IMR-90 (cell line): Measurements from ENCODE around the gene HNRNPH1. TPM values are rescaled to one million over a fixed set of nuclear protein-coding genes. Genes with fewer than 3 reads are reported as not detected.

Experiments used
- ATAC-seq: fragments of 200-7000 bp; cut with Tn5 transposase; 2 replicates; pipeline ENCODE4 v1.9.1; 2020; ENCODE audit warnings: low read depth, mild to moderate bottlenecking, moderate library complexity
- Bru-seq: library from RNA; stranded (reverse); fragments of 400-500 nt; gene quantifications from one replicate; lab custom pipeline; 2021; lab: Mats Ljungman, UMichigan
- BruChase-seq, 2 experiments: library from RNA; stranded (reverse); fragments of 400-500 nt; gene quantifications; one replicate each; lab custom pipeline; 2021; lab: Mats Ljungman, UMichigan
- BruUV-seq: library from RNA; stranded (reverse); fragments of 400-500 nt; replicated peaks from 2 replicates; lab custom pipeline; 2021; lab: Mats Ljungman, UMichigan
- CTCF ChIA-PET: fragments of 300-600 bp; formaldehyde crosslinking; extraction: SDS; loops from one replicate; lab custom pipeline; 2021; ENCODE audit warnings: antibody characterized with exemption; lab: Yijun Ruan, JAX
- POLR2A ChIA-PET: fragments of 300-600 bp; sonication (Branson Sonifier 250); formaldehyde crosslinking; loops from one replicate; lab custom pipeline; 2022; ENCODE audit warnings: antibody characterized with exemption; ENCODE audit not compliant: unreplicated experiment; lab: Charles Lee
- DNase-seq: peaks from one replicate; pipeline ENCODE4 v3.0.0; 2013
- H2AFZ ChIP-seq: replicated peaks from 2 replicates; pipeline ENCODE3; 2013; ENCODE audit warnings: low read length, mild to moderate bottlenecking; ENCODE audit not compliant: poor library complexity
- H2AK5ac ChIP-seq: 2 replicates; pipeline ENCODE4 v1.6.1; 2013; ENCODE audit warnings: low read depth, low read length, inconsistent platforms
- H2AK9ac ChIP-seq: replicated peaks from 2 replicates; pipeline ENCODE3; 2013; ENCODE audit warnings: mild to moderate bottlenecking, low read depth, low read length, moderate library complexity; ENCODE audit not compliant: poor library complexity
- H2BK120ac ChIP-seq: 2 replicates; pipeline ENCODE4 v1.6.1; 2013; ENCODE audit warnings: low read depth, low read length, inconsistent platforms
- H2BK15ac ChIP-seq: 3 replicates; pipeline ENCODE4 v1.6.1; 2013; ENCODE audit warnings: low read depth, low read length, inconsistent platforms
- H2BK20ac ChIP-seq: 2 replicates; pipeline ENCODE4 v1.6.1; 2013; ENCODE audit warnings: low read depth, mild to moderate bottlenecking, inconsistent platforms, low read length, moderate library complexity
- H2BK5ac ChIP-seq: 2 replicates; pipeline ENCODE4 v1.6.1; 2013; ENCODE audit warnings: mild to moderate bottlenecking, low read depth, low read length, inconsistent platforms; ENCODE audit not compliant: poor library complexity, severe bottlenecking
- H3K14ac ChIP-seq: replicated peaks from 2 replicates; pipeline ENCODE4 v1.6.1; 2013; ENCODE audit warnings: low read depth, low read length, inconsistent platforms
- H3K18ac ChIP-seq: 2 replicates; pipeline ENCODE4 v1.6.1; 2013; ENCODE audit warnings: low read depth, low read length, control low read depth
- H3K23ac ChIP-seq: 2 replicates; pipeline ENCODE4 v1.6.1; 2013; ENCODE audit warnings: low read depth, low read length, inconsistent platforms
- H3K27ac ChIP-seq: 2 replicates; pipeline ENCODE4 v1.5.1; 2013; ENCODE audit warnings: mild to moderate bottlenecking, control low read depth, low read length; ENCODE audit not compliant: insufficient read depth
- H3K27me3 ChIP-seq: 2 replicates; pipeline ENCODE4 v1.6.1; 2013; ENCODE audit warnings: low read length; ENCODE audit not compliant: control insufficient read depth, insufficient read depth
- H3K36me3 ChIP-seq: 2 replicates; pipeline ENCODE4 v1.6.1; 2013; ENCODE audit warnings: low read length, mixed read lengths; ENCODE audit not compliant: control insufficient read depth, insufficient read depth
- H3K4ac ChIP-seq: 2 replicates; pipeline ENCODE4 v1.6.1; 2013; ENCODE audit warnings: low read depth, low read length, inconsistent platforms
- H3K4me1 ChIP-seq: 2 replicates; pipeline ENCODE4 v1.6.1; 2013; ENCODE audit warnings: low read length, mixed read lengths; ENCODE audit not compliant: control insufficient read depth, insufficient read depth
- H3K4me2 ChIP-seq: 2 replicates; pipeline ENCODE4 v1.6.1; 2013; ENCODE audit warnings: low read depth, mild to moderate bottlenecking, control low read depth, low read length, moderate library complexity
- H3K4me3 ChIP-seq: 2 replicates; pipeline ENCODE4 v1.5.1; 2013; ENCODE audit warnings: low read depth, mild to moderate bottlenecking, control low read depth, low read length, moderate library complexity; ENCODE audit not compliant: insufficient read depth
- H3K56ac ChIP-seq: 2 replicates; pipeline ENCODE4 v1.6.1; 2013; ENCODE audit warnings: low read length, inconsistent platforms; ENCODE audit not compliant: insufficient read depth; ENCODE audit errors: extremely low read depth
- H3K79me1 ChIP-seq, 2 experiments: 2 replicates each; pipeline ENCODE4 v1.6.1; 2013; ENCODE audit warnings: low read length in 2 of 2, inconsistent platforms in 1 of 2, low read depth in 1 of 2
- H3K9ac ChIP-seq: 2 replicates; pipeline ENCODE4 v1.6.1; 2013; ENCODE audit warnings: low read depth, low read length, control low read depth
- H3K9me1 ChIP-seq: 2 replicates; pipeline ENCODE4 v1.6.1; 2013; ENCODE audit warnings: low read length, inconsistent platforms; ENCODE audit not compliant: insufficient read depth
- H3K9me3 ChIP-seq: 2 replicates; pipeline ENCODE4 v1.6.1; 2013; ENCODE audit warnings: low read length; ENCODE audit not compliant: control insufficient read depth, insufficient read depth
- H4K20me1 ChIP-seq: 2 replicates; pipeline ENCODE4 v1.6.1; 2013; ENCODE audit warnings: low read length, inconsistent platforms; ENCODE audit not compliant: insufficient read depth
- H4K5ac ChIP-seq: 2 replicates; pipeline ENCODE4 v1.6.1; 2013; ENCODE audit warnings: mild to moderate bottlenecking, low read depth, low read length, control low read depth
- H4K8ac ChIP-seq, 2 experiments: 2 replicates each; pipeline ENCODE4 v1.6.1; 2013; ENCODE audit warnings: low read depth in 2 of 2, low read length in 2 of 2, control low read depth in 1 of 2, inconsistent platforms in 1 of 2
- H4K91ac ChIP-seq: 2 replicates; pipeline ENCODE4 v1.6.1; 2013; ENCODE audit warnings: low read depth, low read length, inconsistent platforms; ENCODE audit not compliant: insufficient read depth
- BHLHE40 ChIP-seq: fragments of 150-350 bp; IDR thresholded peaks from 2 replicates; pipeline ENCODE4 v1.6.1; 2016; ENCODE audit warnings: mild to moderate bottlenecking, low read depth, low read length
- CEBPB ChIP-seq: IDR thresholded peaks from 2 replicates; pipeline ENCODE4 v1.6.1; 2012; ENCODE audit warnings: low read depth, low read length, improper control_type of control experiment
- CHD1 ChIP-seq: IDR thresholded peaks from 2 replicates; pipeline ENCODE4 v1.6.1; 2012; ENCODE audit warnings: low read depth, low read length, improper control_type of control experiment
- CTCF ChIP-seq: conservative IDR thresholded peaks from 2 replicates; pipeline ENCODE4 v1.5.1; 2012; ENCODE audit warnings: mild to moderate bottlenecking, low read depth, low read length, improper control_type of control experiment
- FOS ChIP-seq: fragments of 150-350 bp; IDR thresholded peaks from 2 replicates; pipeline ENCODE4 v1.6.1; 2016; ENCODE audit warnings: low read depth, low read length
- MAZ ChIP-seq: IDR thresholded peaks from 2 replicates; pipeline ENCODE4 v1.6.1; 2012; ENCODE audit warnings: low read depth, mild to moderate bottlenecking, low read length, improper control_type of control experiment, moderate library complexity, borderline replicate concordance
- MXI1 ChIP-seq: IDR thresholded peaks from 2 replicates; pipeline ENCODE4 v1.6.1; 2012; ENCODE audit warnings: low read depth, mild to moderate bottlenecking, low read length, moderate library complexity, borderline replicate concordance
- POLR2A ChIP-seq: IDR thresholded peaks from 2 replicates; pipeline ENCODE4 v1.6.1; 2012; ENCODE audit warnings: mild to moderate bottlenecking, low read depth, low read length
- SMC3 ChIP-seq: fragments of 150-350 bp; IDR thresholded peaks from 2 replicates; pipeline ENCODE4 v1.6.1; 2016; ENCODE audit warnings: low read depth, mild to moderate bottlenecking, antibody characterized with exemption, low read length, moderate library complexity
- WGBS, 2 experiments: methylation state at CpG; one replicate each; pipeline versions ENCODE4 v1.1.5 to v1.1.7; 2013; ENCODE audit warnings: missing lambda C conversion rate in 2 of 2; ENCODE audit not compliant: insufficient read length in 1 of 2; ENCODE audit errors: extremely low coverage in 2 of 2; 5-methylcytosine and 5-hydroxymethylcytosine counted together
- dilution Hi-C: fragments of 300-500 bp; cut with HindIII; formaldehyde crosslinking; loops from one replicate; pipeline ENCODE4 v1.14.3; 2018; ENCODE audit warnings: low sequenced_read_pairs; ENCODE audit not compliant: unreplicated experiment
- in situ Hi-C: fragments of 300-500 bp; cut with MboI; formaldehyde crosslinking; loops from 3 replicates; pipeline ENCODE4 v1.14.3; 2019; ENCODE audit warnings: low sequenced_read_pairs, inconsistent platforms, mixed read lengths
- intact Hi-C: fragments of 100-400 bp; cut with micrococcal nuclease; formaldehyde crosslinking; loops from 2 replicates; pipeline ENCODE4 v1.10.0; 2022
- long read RNA-seq: library from polyadenylated mRNA; unstranded; transcript quantifications from one replicate; pipeline ENCODE4 v2.0.0, GENCODE V29; 2021; ENCODE audit not compliant: unreplicated experiment
- polyA plus RNA-seq, 3 experiments: library from polyadenylated mRNA; depleted of rRNA; stranded (reverse); fragments of >200 nt; gene quantifications; 2 replicates each; pipeline ENCODE4 v1.2.3, GENCODE V29; 2012; ENCODE audit warnings: low replicate concordance in 1 of 3
- total RNA-seq: library from RNA; depleted of rRNA; stranded (reverse); fragments of >200 nt; gene quantifications from 2 replicates; pipeline ENCODE4 v1.2.3, GENCODE V29; 2012; rRNA removed

Gene HNRNPH1
- total RNA-seq (300 and 735 TPM in 2 replicates), polyA plus RNA-seq (2012; rRNA removed) (230 and 288 TPM in 2 replicates), Bru-seq, nascent RNA (percentile 100 among the genes with signal in this experiment), BruChase-seq, experiment 1, labeled RNA remaining after a 6-hour chase (percentile 100 among the genes with signal in this experiment), BruChase-seq, experiment 2, labeled RNA remaining after a 2-hour chase (percentile 100 among the genes with signal in this experiment)
- 34.5 and 69.4 TPM in 2 replicates for polyA plus RNA-seq (2012; cell fraction: cytosol; rRNA removed)
- polyA plus RNA-seq (2012; cell fraction: nucleus; rRNA removed; ENCODE audit: low replicate concordance) = 110 and 525 TPM in 2 replicates
- long read RNA-seq, transcript HNRNPH1-204 (14 exons, 2,248 nt) = minor isoform, 11 of 67 reads
- long read RNA-seq, transcript HNRNPH1-203 (14 exons, 2,279 nt) = major isoform, 15 of 67 reads
- long read RNA-seq, partial matches to known transcripts = 10 of 67 reads
- long read RNA-seq, other reads (novel, unspliced or antisense) = 28 of 67 reads

- dilution Hi-C loops (no loop called here), intact Hi-C loops (loop anchor here (5.0 kb wide), 2 partner anchors 74 to 199 kb away; partner anchors contain the start of genes CANX and SQSTM1), in situ Hi-C loops (no loop called here)
- TF ChIP-seq MAZ (peak; percentile 64; the same call in 1 of the 2 replicates), POLR2A (peak; percentile 100), MXI1 (peak; percentile 89), BHLHE40 (peak; percentile 31; the same call in 1 of the 2 replicates), SMC3 (no peak), FOS (no peak), CHD1 (peak; percentile 96; the same call in 1 of the 2 replicates), CEBPB (peak; percentile 97), CTCF (0 out of 2 replicates have a peak, but pooled peaks have one; percentile 6)
- peak within 1 kb of the TSS; percentile 93 for H3K18ac ChIP-seq
- ATAC-seq (peak; percentile 84), DNase-seq (peak; percentile 98)
- H4K8ac ChIP-seq = peak within 1 kb of the TSS; percentile 96 to 98
- H2BK120ac ChIP-seq = peak within 1 kb of the TSS; percentile 76
- H3K4me2 ChIP-seq = peak within 1 kb of the TSS; percentile 76
- no peaks in the 10 kb centered on the region for H3K9me3 ChIP-seq
- H3K4me3 ChIP-seq = peak within 1 kb of the TSS; percentile 69
- peaks cover 11% of the 10 kb centered on the region for H3K4me1 ChIP-seq
- BruUV-seq = no TSS peak
- H3K23ac ChIP-seq = peak within 1 kb of the TSS; percentile 99
- peak within 1 kb of the TSS; percentile 100 for H3K4ac ChIP-seq
- peak within 1 kb of the TSS; percentile 99 for H3K14ac ChIP-seq
- no peak within 1 kb of the TSS; the same call in 2 of the 3 replicates for H2BK15ac ChIP-seq
- CTCF ChIA-PET = interaction anchor here (0.5 to 1.2 kb wide), 4 partner anchors 8 to 163 kb away, joined by 3 to 5 read pairs (median 3); no protein-coding TSS in a partner anchor
- H3K27ac ChIP-seq = peak within 1 kb of the TSS; percentile 95
- peak within 1 kb of the TSS; percentile 97 for H4K91ac ChIP-seq
- peak within 1 kb of the TSS; percentile 100 for H2AK9ac ChIP-seq
- H3K9me1 ChIP-seq = 0 out of 2 replicates have a peak, but pooled peaks cover 6% of the 10 kb centered on the region
- H2AK5ac ChIP-seq = peak within 1 kb of the TSS; percentile 100
- H2BK5ac ChIP-seq = peak within 1 kb of the TSS; percentile 92
- H2AFZ ChIP-seq = peak within 1 kb of the TSS; percentile 96
- WGBS, 2 experiments = 2% methylated on average over 63 of the region's 92 CpGs; no CpG with 5 or more reads in 1 of the 2 experiments
- peak within 1 kb of the TSS; percentile 100 for H3K9ac ChIP-seq
- H3K79me1 ChIP-seq = peaks cover 0 to 20% of the 10 kb centered on the region in 2 experiments; a peak in 2 of 4 replicates
- H2BK20ac ChIP-seq = no peak within 1 kb of the TSS
- H4K20me1 ChIP-seq = peaks cover 52% of the 10 kb centered on the region
- peaks cover 28% of the 10 kb centered on the region for H3K36me3 ChIP-seq
- H4K5ac ChIP-seq = peak within 1 kb of the TSS; percentile 93
- no peaks in the 10 kb centered on the region for H3K27me3 ChIP-seq
- H3K56ac ChIP-seq = peak within 1 kb of the TSS; percentile 99
- POLR2A ChIA-PET = interaction anchor here (0.6 to 1.1 kb wide), 5 partner anchors 8 to 199 kb away, joined by 3 to 13 read pairs (median 3); no protein-coding TSS in a partner anchor
Observed at GRCh38 chr5:179623003-179623905, at the start of gene HNRNPH1. Gene HNRNPH1, minus strand, starts transcription at chr5:179623671. Its CDS starts 538 bp downstream, at chr5:179623133.
